ENCODE data around the gene ADGRF4. TPM values are rescaled to one million over a fixed set of nuclear protein-coding genes. Genes with fewer than 3 reads are reported as not detected.

Gene ADGRF4
- total RNA-seq, 1 donor from 2014 or later = not detected

GRCh38 chr6:47716207-47716606 is 17.8 kb downstream of the ADGRF4 start:
- TF ChIP-seq CTCF (IDR thresholded peaks at IDR 0.05) = no peak
- DNase-seq (no peak), ATAC-seq (no peak)
- no peak overlapping the region for H3K27ac ChIP-seq
- no peaks in the 10 kb centered on the region for H3K27me3 ChIP-seq
- H3K4me1 ChIP-seq = no peaks in the 10 kb centered on the region
- no peaks in the 10 kb centered on the region for H3K36me3 ChIP-seq
- H3K9me3 ChIP-seq = no peaks in the 10 kb centered on the region
- intact Hi-C loops (cut with DNase I) = no loop called here
- H3K4me3 ChIP-seq = no peak overlapping the region

- DNase-seq = no peak
- intact Hi-C loops (cut with DNase I) = no loop called here
- TF ChIP-seq CTCF (IDR thresholded peaks at IDR 0.05) = no peak
- ATAC-seq = no peak
- H3K9me3 ChIP-seq = no peaks in the 10 kb centered on the region
- H3K4me1 ChIP-seq = no peaks in the 10 kb centered on the region
- H3K27ac ChIP-seq = no peak overlapping the region
- no peak overlapping the region for H3K4me3 ChIP-seq
- no peaks in the 10 kb centered on the region for H3K27me3 ChIP-seq
- H3K36me3 ChIP-seq = no peaks in the 10 kb centered on the region
These were observed 20.2 kb downstream of the ADGRF4 start for GRCh38 chr6:47718571-47718970.

GRCh38 chr6:47721189-47721588 is 22.8 kb downstream of the ADGRF4 start:
- TF ChIP-seq CTCF (IDR thresholded peaks at IDR 0.05) = no peak
- Histone ChIP-seq H3K9me3 (no peaks in the 10 kb centered on the region), H3K27me3 (no peaks in the 10 kb centered on the region), H3K4me3 (no peak overlapping the region), H3K4me1 (no peaks in the 10 kb centered on the region), H3K27ac (no peak overlapping the region), H3K36me3 (no peaks in the 10 kb centered on the region)
- DNase-seq (no peak), ATAC-seq (no peak)
- intact Hi-C loops (cut with DNase I) = no loop called here

GRCh38 chr6:47722194-47722593 is 23.8 kb downstream of the ADGRF4 start:
- no peak for ATAC-seq
- DNase-seq = no peak
- no peak overlapping the region for H3K4me3 ChIP-seq
- H3K27me3 ChIP-seq = no peaks in the 10 kb centered on the region
- no peak overlapping the region for H3K27ac ChIP-seq
- no peaks in the 10 kb centered on the region for H3K4me1 ChIP-seq
- H3K36me3 ChIP-seq = no peaks in the 10 kb centered on the region
- no peak for TF ChIP-seq CTCF (IDR thresholded peaks at IDR 0.05)
- intact Hi-C loops (cut with DNase I) = no loop called here
- H3K9me3 ChIP-seq = no peaks in the 10 kb centered on the region

GRCh38 chr6:47724300-47724699 is 25.9 kb downstream of the ADGRF4 start:
- Histone ChIP-seq H3K9me3 (no peaks in the 10 kb centered on the region), H3K4me3 (no peak overlapping the region), H3K27ac (no peak overlapping the region), H3K36me3 (no peaks in the 10 kb centered on the region), H3K27me3 (no peaks in the 10 kb centered on the region), H3K4me1 (no peaks in the 10 kb centered on the region)
- intact Hi-C loops (cut with DNase I) = no loop called here
- no peak for DNase-seq
- TF ChIP-seq CTCF (IDR thresholded peaks at IDR 0.05) = no peak
- no peak for ATAC-seq

- ATAC-seq (no peak), DNase-seq (no peak)
- H3K27ac ChIP-seq = no peak overlapping the region
- no peaks in the 10 kb centered on the region for H3K36me3 ChIP-seq
- TF ChIP-seq CTCF (IDR thresholded peaks at IDR 0.05) = no peak
- H3K9me3 ChIP-seq = no peaks in the 10 kb centered on the region
- no peaks in the 10 kb centered on the region for H3K27me3 ChIP-seq
- H3K4me3 ChIP-seq = no peak overlapping the region
- intact Hi-C loops (cut with DNase I) = no loop called here
- H3K4me1 ChIP-seq = no peaks in the 10 kb centered on the region
These were observed 29.0 kb downstream of the ADGRF4 start for GRCh38 chr6:47727391-47727790.
